T-helper 2 cell treated with Interferon-gamma antibody and Interleukin-4, amounts not matched to agents 100 ng/mL and 5 ng/mL, for 36 hours (primary cell): Measurements from ENCODE around the gene NKAIN2. TPM values are rescaled to one million over a fixed set of nuclear protein-coding genes. Genes with fewer than 3 reads are reported as not detected.
"Not testable (repeated sequence)": the region's sequence is repeated elsewhere in the genome, so short reads cannot be mapped to it uniquely, and the experiment has no call there.

Experiments
- intact Hi-C: fragments of 100-400 bp; cut with micrococcal nuclease; formaldehyde crosslinking; loops from one replicate; pipeline ENCODE4 v1.15.1; 2023
- total RNA-seq: library from RNA; stranded (reverse); gene quantifications from 2 replicates; pipeline ENCODE4 v1.2.3, GENCODE V29; 2022

The NKAIN2 gene
- total RNA-seq, 1 donor from 2014 or later, result not detected

DNA sequence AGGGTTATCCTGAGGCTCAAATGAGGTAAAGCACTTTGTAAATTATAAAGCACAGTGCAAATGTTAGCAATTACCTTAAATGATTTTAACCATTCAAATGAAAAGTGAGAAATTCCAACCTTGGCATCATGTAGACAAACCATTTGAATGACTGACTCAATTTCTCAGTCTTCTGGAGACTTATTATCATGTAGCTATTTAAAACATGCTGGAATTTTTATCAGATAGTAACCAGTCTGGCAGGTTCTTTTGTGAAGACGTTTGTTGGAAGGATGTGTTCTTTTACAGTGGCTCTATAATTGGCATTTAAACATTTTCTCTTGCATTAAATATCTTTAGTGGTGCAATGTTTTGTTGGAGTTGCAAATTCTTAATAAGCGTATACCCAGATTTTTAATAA, 386.6 kb downstream of the NKAIN2 start:
- intact Hi-C loops, result no loop called here

DNA sequence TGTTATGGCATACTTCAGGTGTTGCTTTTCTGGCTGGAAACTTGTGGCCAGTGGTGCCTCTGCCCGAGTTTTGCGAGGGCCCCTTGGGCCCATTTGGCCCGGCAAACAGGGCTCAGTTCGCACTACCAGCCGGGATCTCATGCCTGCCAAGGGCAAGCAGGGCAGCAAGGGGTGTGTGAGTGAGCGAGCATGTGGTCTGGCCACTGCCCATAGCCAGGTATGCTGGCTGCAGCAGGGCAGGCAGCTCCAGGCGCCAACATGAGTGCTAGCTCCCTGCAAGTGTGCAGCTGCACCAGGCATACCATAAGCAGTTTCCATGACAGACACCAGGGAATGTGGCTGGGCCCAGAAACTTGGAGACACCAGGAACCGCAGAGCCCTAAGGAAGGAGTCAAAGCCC, 389.5 kb downstream of the NKAIN2 start:
- intact Hi-C loops, result no loop called here

DNA sequence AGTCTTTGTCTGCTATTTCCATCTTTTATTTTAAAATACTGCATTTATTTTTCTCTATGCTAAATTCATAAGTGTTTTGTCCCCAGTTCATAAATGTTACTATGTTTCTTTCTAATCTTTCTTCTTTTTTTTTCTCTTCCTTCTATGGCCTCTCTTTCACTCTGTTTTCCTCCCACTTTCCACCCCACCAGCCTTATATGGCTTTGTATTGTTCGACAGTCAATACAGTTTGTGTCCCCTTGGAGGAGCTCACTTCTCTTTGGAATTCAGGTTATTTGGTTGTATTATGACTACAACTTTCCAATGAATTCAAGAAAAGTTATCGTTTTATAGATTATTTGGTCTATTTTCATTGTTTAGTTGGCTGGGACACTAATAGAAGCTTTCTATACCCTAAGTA, 393.5 kb downstream of the NKAIN2 start:
- intact Hi-C loops, result no loop called here

DNA sequence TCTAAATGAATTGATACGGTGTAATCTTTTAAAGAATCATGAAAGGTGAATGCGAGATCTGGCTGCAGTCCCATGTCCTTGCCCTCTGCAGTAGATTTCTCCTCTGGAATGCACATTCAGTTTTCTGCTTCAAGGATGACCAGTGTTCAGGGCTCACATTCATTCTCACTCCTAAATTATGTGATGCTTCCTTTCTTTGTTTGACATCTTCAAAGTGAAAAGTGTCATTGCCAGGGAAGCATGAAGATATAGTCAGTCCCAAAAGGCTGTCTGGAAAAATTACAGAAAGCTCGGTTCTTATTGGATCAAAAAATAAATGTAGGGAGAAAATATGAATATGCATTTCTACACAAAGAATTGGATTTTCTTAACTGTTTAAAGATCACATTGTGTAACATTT, 395.6 kb downstream of the NKAIN2 start:
- intact Hi-C loops, result no loop called here

DNA sequence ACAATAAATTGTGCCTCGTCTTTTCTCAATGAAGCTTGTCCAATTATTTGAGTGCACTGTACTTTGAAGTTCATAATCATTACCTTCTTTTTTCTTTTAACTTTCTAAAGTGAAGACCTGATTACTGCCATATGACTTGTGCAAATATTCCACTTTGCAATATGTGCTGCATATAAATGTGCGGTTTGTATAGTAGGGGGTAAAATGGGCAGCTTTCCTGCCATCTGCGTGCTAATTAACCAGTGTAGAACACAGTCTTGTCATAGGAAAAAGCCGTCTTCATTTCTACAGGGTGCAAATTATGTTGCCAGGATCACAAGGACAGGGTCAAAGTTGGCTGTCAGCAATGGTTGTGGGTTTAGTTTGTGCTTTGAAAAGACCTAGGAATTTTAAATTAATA, 397.0 kb downstream of the NKAIN2 start:
- intact Hi-C loops, result no loop called here

DNA sequence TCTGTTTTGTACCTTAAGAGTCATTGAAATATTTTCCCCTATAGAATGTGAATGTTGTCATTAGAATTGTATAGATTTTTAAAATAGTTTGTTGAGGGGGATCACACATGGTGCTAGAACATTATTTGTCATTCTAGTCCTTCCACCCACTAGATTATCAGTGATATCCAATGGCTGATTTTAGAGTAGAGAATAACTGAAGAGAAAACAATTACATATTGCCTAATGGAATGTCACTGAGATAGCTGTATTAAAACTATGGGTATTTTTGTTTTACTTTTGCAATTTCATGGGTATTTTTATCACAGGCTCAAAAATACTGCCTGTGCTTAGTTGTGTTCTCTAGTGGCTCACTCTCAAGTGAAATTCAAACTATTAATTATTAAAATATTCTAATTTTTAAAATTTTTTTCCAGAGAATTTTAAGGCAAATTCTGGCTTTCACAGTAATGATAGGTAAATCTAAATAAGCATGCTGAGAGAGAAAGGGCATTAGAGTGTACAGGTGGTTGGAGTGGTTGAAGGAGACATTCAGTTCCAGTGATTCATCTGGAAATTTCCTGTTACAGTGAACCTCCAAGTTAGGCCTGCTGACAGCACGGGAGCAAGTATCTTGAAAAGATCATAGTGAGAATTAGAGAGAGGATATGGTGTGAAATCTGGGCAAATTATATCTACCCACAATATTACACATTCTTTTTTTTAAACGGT, 399.6 kb downstream of the NKAIN2 start:
- intact Hi-C loops, result no loop called here

DNA sequence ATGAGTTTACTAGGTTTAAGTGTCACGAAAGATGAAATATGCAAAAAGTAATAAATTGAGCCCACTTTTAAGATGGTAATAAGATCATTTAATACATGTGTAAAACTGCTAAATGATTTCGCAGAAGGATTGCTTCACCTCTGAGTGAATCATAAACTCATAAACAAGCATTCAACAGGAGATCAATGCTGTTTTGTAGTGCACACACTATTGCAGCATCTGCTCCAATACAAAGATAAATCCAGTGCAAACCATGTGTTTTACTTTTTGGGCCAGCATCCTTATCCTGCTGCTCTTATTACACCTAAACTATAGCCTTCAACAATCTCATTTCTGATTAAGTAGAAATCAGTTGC, 400.1 kb downstream of the NKAIN2 start:
- intact Hi-C loops, result no loop called here

DNA sequence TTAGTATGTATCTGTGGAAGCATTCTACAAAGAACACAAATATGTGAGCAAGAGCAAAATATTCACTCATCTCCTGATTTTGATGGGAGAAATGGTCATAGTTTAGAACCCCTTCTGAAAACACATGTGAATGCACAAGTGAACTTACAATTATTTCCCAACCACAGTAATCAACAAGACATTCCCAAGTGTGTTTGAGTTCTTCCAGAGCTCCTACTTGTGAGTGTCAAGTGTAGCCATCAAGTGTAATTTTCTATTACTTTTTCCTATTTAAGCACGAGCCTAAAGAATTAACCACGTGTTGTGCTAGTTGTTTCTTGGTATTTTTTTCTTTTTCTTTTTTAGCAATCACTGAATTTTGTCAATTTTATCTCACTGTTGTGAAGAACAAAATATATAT, 402.3 kb downstream of the NKAIN2 start:
- intact Hi-C loops, result no loop called here

DNA sequence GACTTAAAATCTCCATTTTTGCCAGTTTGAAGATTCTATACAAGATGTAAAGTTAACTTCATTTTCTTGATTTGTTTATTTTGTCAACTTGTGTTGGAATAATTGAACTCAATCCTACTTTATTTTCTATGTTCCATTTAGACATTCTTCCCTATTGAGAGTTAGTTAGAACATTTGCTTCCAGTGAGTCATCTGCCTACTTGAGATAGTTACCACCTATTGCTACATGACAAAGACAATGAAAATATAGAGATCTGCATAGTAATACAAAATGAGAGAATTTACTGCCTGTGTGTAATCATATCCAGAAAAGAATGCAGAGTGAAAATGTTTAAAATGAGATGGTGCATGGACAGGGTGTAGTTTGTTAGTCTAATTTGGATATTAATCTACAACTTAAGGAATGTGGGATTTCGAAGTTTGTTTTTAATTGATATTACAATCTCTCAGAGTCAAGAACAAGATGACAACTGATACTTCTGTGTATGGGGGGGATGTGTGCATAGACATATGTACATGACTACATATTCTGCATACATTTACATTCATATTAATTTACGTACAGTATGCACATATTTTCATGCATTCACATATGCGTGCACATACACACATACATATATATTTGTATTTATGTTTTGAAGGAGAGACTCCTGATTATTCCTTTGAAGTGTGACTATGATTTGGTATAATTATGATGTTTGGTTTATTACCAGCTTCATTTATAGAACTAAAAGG, 420.1 kb downstream of the NKAIN2 start:
- intact Hi-C loops, result no loop called here

DNA sequence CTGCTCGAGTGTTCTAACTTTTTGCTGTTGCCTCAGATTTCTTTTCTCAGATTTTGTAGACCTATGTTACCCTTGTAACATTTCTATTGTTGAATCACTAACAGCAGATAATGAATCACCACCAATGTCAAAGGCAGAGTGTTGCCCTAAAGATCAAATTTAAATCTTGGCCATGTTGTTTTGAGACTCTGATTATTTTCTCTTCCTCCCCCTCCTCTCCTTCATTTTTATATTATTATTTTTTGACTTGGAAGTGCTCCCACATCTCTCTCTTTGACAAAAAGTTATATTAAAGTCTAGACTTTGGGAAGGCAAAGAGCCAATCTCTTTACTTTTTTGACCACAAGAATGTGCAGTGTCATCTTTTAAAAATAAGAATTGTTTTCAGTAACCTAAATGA, 422.7 kb downstream of the NKAIN2 start:
- intact Hi-C loops, result no loop called here

DNA sequence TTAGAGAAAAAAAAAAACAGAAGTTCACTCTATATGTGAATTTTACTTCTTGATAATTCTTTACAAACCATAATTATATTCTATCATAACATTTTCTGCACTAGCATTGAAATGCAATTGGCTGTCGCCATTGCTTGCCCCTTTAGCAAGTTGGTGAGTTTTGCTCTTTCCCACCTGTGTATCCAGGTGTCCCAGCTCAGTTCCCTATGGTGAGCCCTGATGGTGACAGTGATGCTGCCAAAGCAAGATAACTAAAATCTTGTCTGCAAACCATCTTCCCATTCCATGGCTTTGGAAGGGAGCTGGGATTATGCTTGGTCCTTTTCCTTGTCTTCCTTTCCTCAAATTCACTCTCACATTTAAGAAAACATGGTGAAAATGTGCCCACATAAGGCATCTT, 429.6 kb downstream of the NKAIN2 start:
- intact Hi-C loops, result no loop called here

DNA sequence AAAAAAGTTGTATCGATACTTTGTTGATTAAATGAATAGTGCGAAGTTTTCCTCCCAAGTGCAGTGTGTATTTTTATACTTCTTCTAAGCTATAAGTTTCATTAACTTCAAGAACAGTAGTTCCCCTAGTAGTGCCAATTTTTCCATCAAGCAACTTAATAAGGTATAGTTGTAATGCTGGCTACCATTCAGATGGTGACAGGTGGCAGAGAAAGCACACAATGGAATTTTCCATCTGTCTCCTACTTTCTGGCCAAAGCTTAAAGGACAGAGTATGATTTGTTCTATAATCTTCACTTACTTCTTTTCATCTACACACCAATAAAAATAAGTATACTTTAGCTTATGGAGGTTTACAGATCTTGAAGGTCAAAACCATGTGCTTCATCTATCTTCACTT, 431.1 kb downstream of the NKAIN2 start:
- intact Hi-C loops, result no loop called here

DNA sequence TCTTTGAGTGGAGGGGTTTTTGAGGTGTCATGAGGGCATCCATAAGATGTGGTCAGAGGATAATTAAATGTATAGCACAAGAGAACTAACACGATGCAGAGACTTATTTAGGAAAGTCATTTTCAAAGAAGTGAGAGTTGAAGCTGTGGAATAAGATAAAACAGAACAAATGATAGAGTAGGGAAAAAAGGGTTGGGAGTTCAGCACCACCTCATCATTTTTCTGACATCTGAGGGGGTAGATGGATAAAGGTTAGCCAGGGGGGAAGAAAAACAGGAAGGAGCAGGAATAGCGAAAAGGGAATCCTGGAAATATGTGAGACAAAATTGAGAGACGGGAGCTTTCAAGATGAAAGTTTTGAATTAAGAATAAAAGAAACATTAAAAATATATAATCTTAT, 434.2 kb downstream of the NKAIN2 start:
- intact Hi-C loops, result no loop called here

DNA sequence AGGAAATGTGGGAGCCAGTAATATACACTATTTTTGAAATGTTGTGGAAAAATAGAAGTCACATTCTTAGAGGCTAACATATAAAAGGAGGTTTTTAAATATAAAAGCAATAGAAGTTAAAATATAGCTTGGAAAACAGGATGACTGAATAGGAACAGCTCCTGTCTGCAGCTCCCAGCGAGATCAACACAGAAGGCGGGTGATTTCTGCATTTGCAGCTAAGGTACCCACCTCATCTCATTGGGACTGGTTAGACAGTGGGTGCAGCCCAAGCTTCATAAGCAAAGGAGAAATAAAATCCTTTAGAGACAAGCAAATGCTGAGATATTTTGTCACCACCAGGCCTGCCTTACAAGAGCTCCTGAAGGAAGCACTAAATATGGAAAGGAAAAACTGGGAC, 434.7 kb downstream of the NKAIN2 start:
- intact Hi-C loops, result not testable (repeated sequence)

DNA sequence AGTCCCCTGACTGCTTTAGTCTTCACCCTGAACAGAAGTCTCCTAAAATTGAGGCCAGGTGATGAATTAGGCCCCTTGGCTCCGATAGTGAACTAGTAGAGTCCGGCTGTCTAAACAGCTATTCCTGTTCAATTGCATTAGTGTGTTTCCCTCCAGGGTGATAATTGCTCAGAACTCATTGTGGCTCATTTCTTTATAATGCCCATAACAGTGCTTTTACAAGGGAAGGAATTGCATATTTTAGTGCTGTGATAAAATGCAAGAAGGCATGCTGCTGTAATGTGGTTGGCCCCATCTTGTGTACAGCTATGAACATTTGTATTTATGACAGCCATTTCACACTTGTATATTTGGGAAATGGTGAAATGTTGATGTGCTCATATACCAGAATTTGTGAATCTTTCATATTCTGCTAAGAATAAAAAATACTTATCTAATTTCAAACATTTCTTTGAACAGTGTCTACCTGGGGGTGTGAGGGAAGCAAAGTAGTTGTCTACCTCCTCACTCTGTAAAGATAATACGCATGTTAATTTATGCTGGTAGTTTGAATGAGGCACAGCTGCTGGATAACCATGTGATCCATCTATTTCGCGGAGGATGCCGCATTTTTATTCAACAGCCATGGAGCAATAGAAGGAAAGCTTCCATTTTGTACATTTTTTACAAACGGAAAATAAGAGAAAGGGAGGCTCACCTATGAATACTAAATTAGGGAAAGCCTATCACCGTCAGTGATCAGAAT, 451.4 kb downstream of the NKAIN2 start:
- intact Hi-C loops, result no loop called here

DNA sequence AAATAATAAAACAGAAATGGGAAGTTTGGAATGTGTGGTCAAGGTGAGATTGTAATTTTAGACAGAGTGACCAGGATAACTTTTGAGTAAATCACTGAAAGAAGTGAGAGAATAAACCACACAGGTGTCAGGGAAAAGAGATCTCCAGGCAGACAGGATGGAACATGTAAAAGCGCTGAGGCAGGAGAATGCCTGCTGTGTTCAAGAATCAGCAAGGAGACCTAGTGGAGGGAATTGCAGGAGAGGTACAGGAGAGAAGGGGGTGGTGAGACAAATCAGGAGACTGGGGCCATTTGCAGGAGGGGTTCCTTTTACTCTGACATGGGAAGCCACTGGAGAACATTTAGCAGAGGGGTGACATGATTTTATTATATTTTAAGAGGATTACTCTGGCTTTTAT, 456.7 kb downstream of the NKAIN2 start:
- intact Hi-C loops, result no loop called here

DNA sequence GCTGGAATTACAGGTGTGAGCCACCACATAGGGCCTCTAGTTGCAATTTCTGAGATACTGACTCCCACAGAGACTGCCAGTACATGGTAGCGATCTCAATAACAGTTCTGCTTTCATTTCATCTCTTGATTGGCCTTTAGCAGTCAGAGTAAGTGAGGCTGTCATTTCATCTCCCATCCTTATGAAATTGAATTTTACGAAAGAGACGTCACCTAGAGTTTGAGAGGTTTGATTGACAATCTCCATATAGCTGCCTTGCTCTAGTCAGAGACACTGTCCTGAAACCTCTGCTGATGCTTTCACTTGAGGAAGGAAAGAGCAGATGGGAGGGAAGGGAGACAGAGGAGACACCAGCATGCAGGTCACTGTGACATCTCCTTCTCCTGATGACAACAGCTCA, 466.1 kb downstream of the NKAIN2 start:
- intact Hi-C loops, result no loop called here

DNA sequence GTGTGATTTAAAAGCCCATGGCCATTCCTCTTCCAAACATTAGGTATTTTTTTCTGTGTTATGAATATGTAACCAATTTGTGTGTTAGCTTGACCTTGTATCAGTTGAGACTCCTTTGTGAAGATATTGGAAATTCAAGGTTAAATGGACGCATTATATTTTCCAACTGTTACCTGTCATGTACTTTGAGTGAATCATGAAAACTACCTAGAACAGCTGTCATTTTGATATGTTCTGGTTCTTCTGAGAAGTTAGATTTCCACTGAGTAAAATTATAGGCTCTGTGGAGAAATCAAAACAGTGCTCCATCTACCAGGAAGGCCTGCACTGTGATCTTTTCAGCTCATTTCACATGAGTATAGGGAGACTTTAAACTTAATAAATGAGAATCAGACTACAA, 470.0 kb downstream of the NKAIN2 start:
- intact Hi-C loops, result no loop called here

DNA sequence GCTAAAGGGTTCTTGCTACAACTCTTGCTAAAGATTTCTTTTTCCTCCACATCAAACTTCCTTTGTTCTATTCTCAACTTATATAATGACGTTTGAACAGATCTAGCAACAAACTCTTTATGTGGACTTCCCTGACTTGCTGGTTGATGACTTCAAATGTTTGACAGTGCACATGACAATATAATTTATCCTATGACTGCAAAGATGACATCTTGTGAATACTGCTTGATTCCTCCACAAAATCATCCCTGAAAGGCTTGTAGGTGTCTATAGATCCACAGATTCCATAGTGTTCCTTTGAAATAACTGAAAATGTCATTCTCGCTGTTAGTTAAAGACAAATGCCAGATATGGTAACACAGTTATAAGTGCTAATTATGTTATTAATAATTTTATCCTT, 478.9 kb downstream of the NKAIN2 start:
- intact Hi-C loops, result no loop called here

DNA sequence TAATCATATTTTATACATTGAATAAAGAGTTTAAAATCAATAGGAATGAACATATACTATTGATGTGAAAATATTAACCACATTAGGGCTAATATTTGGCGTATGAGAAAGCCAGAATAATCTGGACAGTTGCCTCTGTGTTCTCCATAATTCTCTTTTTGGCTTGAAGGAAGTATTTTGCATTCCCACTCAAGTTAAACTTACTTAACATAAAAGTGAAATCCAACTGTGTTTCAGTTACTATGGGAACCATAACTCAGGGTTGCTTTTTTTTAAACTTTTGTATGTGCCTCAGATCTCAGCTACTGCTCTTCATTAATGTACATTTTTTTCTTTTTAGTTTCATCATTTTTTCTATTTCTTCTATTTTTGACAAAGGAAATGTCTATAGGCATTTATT, 479.8 kb downstream of the NKAIN2 start:
- intact Hi-C loops, result no loop called here

DNA sequence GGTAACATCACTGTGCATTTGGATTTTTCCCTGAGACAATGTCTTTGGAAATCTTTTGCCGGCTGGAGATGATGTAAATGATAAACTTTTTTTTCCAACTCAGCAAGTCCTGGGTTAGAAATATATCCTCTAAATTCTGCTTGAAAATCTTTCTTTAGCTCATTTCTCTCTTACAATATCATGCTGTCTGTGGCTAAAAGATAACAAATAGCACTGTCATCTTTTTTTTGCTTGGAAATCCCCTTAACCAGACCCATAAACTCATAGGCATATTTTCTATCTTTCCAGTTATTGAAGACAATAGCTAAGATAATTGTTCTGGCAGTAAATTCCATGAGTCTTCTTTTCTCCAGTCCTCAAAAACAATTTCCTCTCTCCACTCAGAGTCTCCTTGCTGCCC, 481.5 kb downstream of the NKAIN2 start:
- intact Hi-C loops, result no loop called here

DNA sequence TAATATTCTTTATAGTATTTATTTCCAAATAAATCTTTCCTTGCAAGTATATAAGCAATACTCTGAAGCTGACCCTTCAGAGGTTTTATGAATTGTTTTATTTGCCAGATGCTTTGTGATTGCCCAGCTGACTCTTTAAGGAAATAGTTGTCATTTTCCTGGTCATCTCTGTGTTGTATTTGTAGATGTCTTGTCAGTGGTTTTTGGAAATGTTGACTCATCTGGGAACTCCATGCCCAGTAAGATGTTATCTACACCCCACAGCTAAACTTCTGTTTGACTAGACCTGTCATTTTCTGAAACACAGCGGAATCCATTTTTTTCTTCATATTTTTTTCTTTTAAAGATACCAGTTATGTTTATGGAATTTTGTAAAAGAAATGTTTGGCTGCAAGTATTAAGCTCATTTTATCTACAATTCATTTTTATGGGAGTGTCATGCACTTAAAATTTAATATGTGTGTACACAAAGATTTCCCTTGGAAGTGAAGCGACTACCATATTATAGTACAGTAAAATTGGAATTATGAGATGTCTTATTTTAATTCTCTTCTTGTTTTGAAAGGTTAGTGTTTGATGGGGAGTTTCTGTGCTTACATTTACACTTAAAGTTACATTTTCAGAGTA, 491.0 kb downstream of the NKAIN2 start:
- intact Hi-C loops, result no loop called here
